H1 (cell line): Measurements from ENCODE around the gene ZNF808. TPM values are rescaled to one million over a fixed set of nuclear protein-coding genes. Genes with fewer than 3 reads are reported as not detected.
A peak's percentile ranks its signal among the peaks of the same experiment; 100 is the strongest.

Experiments used
- CTCF ChIA-PET: fragments of 300-600 bp; sonication (Branson Sonifier 250); formaldehyde crosslinking; loops from one replicate; lab custom pipeline; 2021; ENCODE audit not compliant: partially characterized antibody; lab: Charles Lee
- POLR2A ChIA-PET: fragments of 300-600 bp; sonication (Branson Sonifier 250); formaldehyde crosslinking; loops from one replicate; lab custom pipeline; 2021; ENCODE audit warnings: inconsistent platforms; ENCODE audit not compliant: partially characterized antibody; lab: Charles Lee
- DNase-seq, 2 experiments: peaks; one replicate each; pipeline versions ENCODE4 v3.0.0 to v3.0.0-alpha.2; 2010 to 2022; ENCODE audit warnings: low spot score in 2 of 2, low read depth in 1 of 2, mixed read lengths in 1 of 2
- FAIRE-seq: peaks from 2 replicates; lab custom pipeline; 2011; peaks lifted over from hg19 to GRCh38; lab: Jason Lieb, UNC
- H2AFZ ChIP-seq: 2 replicates; pipeline ENCODE4 v1.8.1; 2012; ENCODE audit warnings: low read length, inconsistent platforms
- H2AK5ac ChIP-seq: 2 replicates; pipeline ENCODE4 v1.6.1; 2013; ENCODE audit warnings: low read depth, low read length
- H2BK120ac ChIP-seq: replicated peaks from 2 replicates; pipeline ENCODE3; 2013; ENCODE audit warnings: low read depth, low read length, inconsistent platforms
- H2BK12ac ChIP-seq: 2 replicates; pipeline ENCODE4 v1.6.1; 2013; ENCODE audit warnings: low read depth, low read length
- H2BK15ac ChIP-seq: 2 replicates; pipeline ENCODE4 v1.6.1; 2013; ENCODE audit warnings: low read length
- H2BK20ac ChIP-seq: 2 replicates; pipeline ENCODE4 v1.6.1; 2013; ENCODE audit warnings: low read length
- H2BK5ac ChIP-seq: 2 replicates; pipeline ENCODE4 v1.6.1; 2013; ENCODE audit warnings: low read depth, low read length
- H3K14ac ChIP-seq: 2 replicates; pipeline ENCODE4 v1.6.1; 2013; ENCODE audit warnings: inconsistent platforms; ENCODE audit not compliant: insufficient read length
- H3K18ac ChIP-seq: 2 replicates; pipeline ENCODE4 v1.6.1; 2013; ENCODE audit warnings: low read length; ENCODE audit errors: extremely low read depth
- H3K23ac ChIP-seq: 2 replicates; pipeline ENCODE4 v1.6.1; 2013; ENCODE audit warnings: inconsistent platforms; ENCODE audit not compliant: insufficient read length
- H3K23me2 ChIP-seq: 2 replicates; pipeline ENCODE4 v1.6.1; 2013; ENCODE audit warnings: low read depth, low read length
- H3K27ac ChIP-seq: 2 replicates; pipeline ENCODE4 v1.6.1; 2011; ENCODE audit warnings: low read depth, low read length, inconsistent platforms
- H3K27me3 ChIP-seq, 4 experiments: replicated peaks in 1 of 4; 1 replicate in 1 of 4; 2 replicates in 3 of 4; pipeline versions ENCODE4 v1.6.1 to v1.8.1; 2011 to 2013; ENCODE audit warnings: low read length in 3 of 4, mild to moderate bottlenecking in 3 of 4, inconsistent platforms in 2 of 4, mixed read lengths in 2 of 4, moderate library complexity in 1 of 4; ENCODE audit not compliant: control insufficient read depth in 3 of 4, insufficient read depth in 3 of 4; ENCODE audit errors: extremely low read depth in 1 of 4
- H3K36me3 ChIP-seq, 4 experiments: 2 replicates each; pipeline versions ENCODE4 v1.6.1 to v1.8.1; 2011 to 2013; ENCODE audit warnings: mild to moderate bottlenecking in 4 of 4, low read length in 3 of 4, moderate library complexity in 2 of 4, control low read depth in 1 of 4, inconsistent platforms in 1 of 4; ENCODE audit not compliant: insufficient read depth in 4 of 4, control insufficient read depth in 2 of 4
- H3K4ac ChIP-seq: replicated peaks from 2 replicates; pipeline ENCODE3; 2013; ENCODE audit warnings: low read length, low read depth, mixed read lengths, inconsistent platforms; ENCODE audit not compliant: insufficient read length
- H3K4me1 ChIP-seq, 4 experiments: replicated peaks in 1 of 4; 1 replicate in 1 of 4; 2 replicates in 3 of 4; pipeline versions ENCODE4 v1.6.1 to v1.8.1; 2011 to 2013; ENCODE audit warnings: low read length in 3 of 4, inconsistent platforms in 2 of 4, mixed read lengths in 1 of 4; ENCODE audit not compliant: insufficient read depth in 4 of 4, control insufficient read depth in 3 of 4
- H3K4me2 ChIP-seq, 2 experiments: 2 replicates each; pipeline versions ENCODE4 v1.6.1 to v1.8.1; 2011 to 2013; ENCODE audit warnings: low read depth in 2 of 2, low read length in 2 of 2, control low read depth in 1 of 2, inconsistent platforms in 1 of 2, mild to moderate bottlenecking in 1 of 2; ENCODE audit not compliant: insufficient read depth in 1 of 2
- H3K4me3 ChIP-seq, 4 experiments: fragments of 200-600, 300-600 bp in 1 of 4; sonication (generic), shearing (Covaris generic), sonication (Bioruptor Twin) in 1 of 4; 2 replicates each; pipeline versions ENCODE4 v1.5.1 to v1.8.1; 2011 to 2016; ENCODE audit warnings: low read length in 4 of 4, low read depth in 3 of 4, control low read depth in 2 of 4, inconsistent platforms in 2 of 4, mild to moderate bottlenecking in 2 of 4, mixed read lengths in 1 of 4, moderate library complexity in 1 of 4; ENCODE audit not compliant: insufficient read depth in 2 of 4; ENCODE audit errors: extremely low read depth in 1 of 4
- H3K56ac ChIP-seq: replicated peaks from 2 replicates; pipeline ENCODE3; 2013; ENCODE audit warnings: low read depth, mild to moderate bottlenecking, mixed read lengths, low read length, inconsistent platforms; ENCODE audit not compliant: insufficient read length
- H3K79me1 ChIP-seq: 2 replicates; pipeline ENCODE4 v1.6.1; 2013; ENCODE audit warnings: low read depth, low read length, control low read depth
- H3K79me2 ChIP-seq, 2 experiments: 2 replicates each; pipeline versions ENCODE4 v1.6.1 to v1.8.1; 2012 to 2013; ENCODE audit warnings: low read length in 2 of 2, mild to moderate bottlenecking in 2 of 2, inconsistent platforms in 1 of 2; ENCODE audit not compliant: insufficient read depth in 2 of 2, control insufficient read depth in 1 of 2
- H3K9ac ChIP-seq, 4 experiments: replicated peaks in 1 of 4; 1 replicate in 1 of 4; 2 replicates in 3 of 4; pipeline versions ENCODE4 v1.6.1 to v1.8.1; 2011 to 2013; ENCODE audit warnings: low read depth in 3 of 4, low read length in 3 of 4, control low read depth in 2 of 4, mild to moderate bottlenecking in 2 of 4, moderate library complexity in 2 of 4, inconsistent platforms in 1 of 4; ENCODE audit errors: extremely low read depth in 1 of 4
- H3K9me3 ChIP-seq, 2 experiments: 2 replicates each; pipeline versions ENCODE4 v1.6.1 to v1.8.1; 2012 to 2013; ENCODE audit warnings: mild to moderate bottlenecking in 2 of 2, moderate library complexity in 2 of 2, control low read depth in 1 of 2, inconsistent platforms in 1 of 2, low read depth in 1 of 2, low read length in 1 of 2, mixed read lengths in 1 of 2; ENCODE audit not compliant: insufficient read depth in 2 of 2
- H4K20me1 ChIP-seq, 2 experiments: replicated peaks in 1 of 2; 2 replicates each; pipeline versions ENCODE3 to v1.8.1; 2011 to 2013; ENCODE audit warnings: inconsistent platforms in 2 of 2, low read length in 2 of 2, mild to moderate bottlenecking in 1 of 2; ENCODE audit not compliant: insufficient read depth in 2 of 2, control insufficient read depth in 1 of 2
- H4K5ac ChIP-seq: 2 replicates; pipeline ENCODE4 v1.6.1; 2013; ENCODE audit warnings: low read length, low read depth, mixed read lengths, inconsistent platforms; ENCODE audit not compliant: insufficient read length
- H4K8ac ChIP-seq: 2 replicates; pipeline ENCODE4 v1.8.0; 2013; ENCODE audit warnings: mild to moderate bottlenecking, moderate library complexity, low read length, inconsistent platforms; ENCODE audit not compliant: insufficient read depth; ENCODE audit errors: extremely low read depth
- H4K91ac ChIP-seq: replicated peaks from 2 replicates; pipeline ENCODE3; 2013; ENCODE audit warnings: low read length, mixed read lengths, inconsistent platforms; ENCODE audit not compliant: insufficient read length
- MAFK ChIP-seq: IDR thresholded peaks from 2 replicates; pipeline ENCODE4 v1.6.1; 2012; ENCODE audit warnings: low read depth, mild to moderate bottlenecking, improper control_type of control experiment, low read length
- SP1 ChIP-seq: IDR thresholded peaks from 2 replicates; pipeline ENCODE4 v1.6.1; 2011; ENCODE audit warnings: low read depth, low read length
- WGBS, 2 experiments: shearing (Covaris generic) in 1 of 2; methylation state at CpG; one replicate each; pipeline versions ENCODE4 v1.1.6 to v1.1.7; 2013 to 2015; ENCODE audit warnings: low lambda C conversion rate in 2 of 2, mixed read lengths in 2 of 2, inconsistent platforms in 1 of 2, low coverage in 1 of 2, missing lambda C conversion rate in 1 of 2; ENCODE audit not compliant: insufficient replicate concordance in 2 of 2, insufficient coverage in 1 of 2, insufficient read length in 1 of 2; ENCODE audit errors: extremely low coverage in 1 of 2, missing lambda C conversion rate in 1 of 2; 5-methylcytosine and 5-hydroxymethylcytosine counted together
- polyA plus RNA-seq, 7 experiments: library from polyadenylated mRNA; depleted of rRNA in 3 of 7; stranded (reverse) in 5 of 7; unstranded in 2 of 7; fragments of >200 nt in 5 of 7; fragments of 200-250 nt in 2 of 7; gene quantifications; 1 replicate in 5 of 7; 2 replicates in 1 of 7; 4 replicates in 1 of 7; pipeline versions ENCODE4 v1.2.1 to v1.2.3, GENCODE V29; 2011 to 2013; ENCODE audit warnings: missing spikeins in 2 of 7, mixed read lengths in 2 of 7
- total RNA-seq: library from RNA; stranded (reverse); fragmentation: NEBNext Ultra II Directional; extraction: Animal tissue kit (Norgen Biotek cat#: 25700); gene quantifications from 2 replicates; pipeline ENCODE4 v1.2.1, GENCODE V29; 2021

The ZNF808 gene
- total and polyA plus RNA-seq, 2 of the 8 experiments (the other 6 are each of a cell fraction or from before 2014, with no cell fraction given): 3.9 to 25.9 TPM

- no peaks in the 10 kb centered on the region; a peak in 1 of 7 replicates for H3K27me3 ChIP-seq
- H2BK12ac ChIP-seq: no peak overlapping the region
- no peak overlapping the region for H2BK120ac ChIP-seq
- no peak overlapping the region for H3K4ac ChIP-seq
- H3K79me1 ChIP-seq: no peaks in the 10 kb centered on the region
- no peak overlapping the region for H3K56ac ChIP-seq
- TF ChIP-seq SP1: no peak
- peak; percentile 51; the same call in 1 of the 2 replicates for TF ChIP-seq MAFK
- H3K23ac ChIP-seq: no peak overlapping the region
- WGBS, 2 experiments: 84% methylated on average over 2 of the region's 2 CpGs; no CpG with 5 or more reads in 1 of the 2 experiments
- no peak overlapping the region for H3K14ac ChIP-seq
- no peak overlapping the region for H2BK15ac ChIP-seq
- ChIA-PET POLR2A (no interaction called here), CTCF (no interaction called here)
- H2AK5ac ChIP-seq: no peak overlapping the region
- H2BK5ac ChIP-seq: no peak overlapping the region
- H3K79me2 ChIP-seq: peaks cover 0 to 9% of the 10 kb centered on the region in 2 experiments; a peak in 2 of 4 replicates
- H4K91ac ChIP-seq: no peak overlapping the region
- no peaks in the 10 kb centered on the region for H3K9me3 ChIP-seq
- H3K27ac ChIP-seq: no peak overlapping the region
- peaks cover 13% of the 10 kb centered on the region for H3K23me2 ChIP-seq
- DNase-seq (no peak), FAIRE-seq (no peak)
- H2AFZ ChIP-seq: no peak overlapping the region
- no peak overlapping the region for H3K9ac ChIP-seq
- no peak overlapping the region for H3K18ac ChIP-seq
- H2BK20ac ChIP-seq: no peak overlapping the region
- peaks cover 0 to 3% of the 10 kb centered on the region in 2 experiments for H4K20me1 ChIP-seq
- H3K4me2 ChIP-seq: no peak overlapping the region
- H3K36me3 ChIP-seq: no peaks in the 10 kb centered on the region
- no peak overlapping the region for H3K4me3 ChIP-seq
- peaks cover 0 to 4% (median 0%) of the 10 kb centered on the region in 4 experiments; a peak in 3 of 7 replicates for H3K4me1 ChIP-seq
- H4K5ac ChIP-seq: no peak overlapping the region
- H4K8ac ChIP-seq: no peak overlapping the region
These were observed 5.0 kb downstream of the ZNF808 start for GRCh38 chr19:52532480-52532879.
